Measurements from ENCODE around the gene CD59.

The CD59 gene

DNA sequence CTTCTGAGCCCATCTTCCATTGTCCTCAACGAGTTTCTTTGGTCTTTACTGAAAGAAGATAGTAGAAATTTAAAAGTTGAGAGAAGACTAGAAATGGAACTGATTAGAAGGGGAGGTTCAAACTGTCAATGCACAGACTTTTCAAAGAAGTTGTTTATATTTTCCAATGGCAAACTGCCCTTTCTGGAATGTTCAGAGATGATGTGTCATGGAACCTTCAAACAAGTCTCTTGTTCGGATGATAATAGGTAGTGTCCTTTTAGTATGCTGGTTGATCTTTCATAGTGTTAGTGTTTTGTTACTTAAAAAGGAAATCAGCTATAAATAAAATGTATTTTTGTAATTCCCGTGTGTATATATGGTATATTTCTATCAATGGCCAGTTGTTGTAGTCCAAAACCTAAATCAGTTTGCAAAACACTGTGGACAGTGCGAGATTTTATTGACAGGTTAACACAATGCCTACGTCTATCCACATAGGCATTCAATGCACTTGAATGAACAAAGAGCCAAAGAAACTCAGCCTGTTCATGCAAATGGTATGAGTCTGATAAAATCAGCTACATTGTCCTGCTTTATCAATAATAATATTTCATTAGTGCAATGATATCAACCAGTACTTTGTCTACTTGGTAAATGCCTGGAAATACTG lies 66.5 kb downstream of the CD59 start:
- no peak for TF ChIP-seq ZFX (IDR thresholded peaks at IDR 0.05)
- TF ChIP-seq, protein P1, sequence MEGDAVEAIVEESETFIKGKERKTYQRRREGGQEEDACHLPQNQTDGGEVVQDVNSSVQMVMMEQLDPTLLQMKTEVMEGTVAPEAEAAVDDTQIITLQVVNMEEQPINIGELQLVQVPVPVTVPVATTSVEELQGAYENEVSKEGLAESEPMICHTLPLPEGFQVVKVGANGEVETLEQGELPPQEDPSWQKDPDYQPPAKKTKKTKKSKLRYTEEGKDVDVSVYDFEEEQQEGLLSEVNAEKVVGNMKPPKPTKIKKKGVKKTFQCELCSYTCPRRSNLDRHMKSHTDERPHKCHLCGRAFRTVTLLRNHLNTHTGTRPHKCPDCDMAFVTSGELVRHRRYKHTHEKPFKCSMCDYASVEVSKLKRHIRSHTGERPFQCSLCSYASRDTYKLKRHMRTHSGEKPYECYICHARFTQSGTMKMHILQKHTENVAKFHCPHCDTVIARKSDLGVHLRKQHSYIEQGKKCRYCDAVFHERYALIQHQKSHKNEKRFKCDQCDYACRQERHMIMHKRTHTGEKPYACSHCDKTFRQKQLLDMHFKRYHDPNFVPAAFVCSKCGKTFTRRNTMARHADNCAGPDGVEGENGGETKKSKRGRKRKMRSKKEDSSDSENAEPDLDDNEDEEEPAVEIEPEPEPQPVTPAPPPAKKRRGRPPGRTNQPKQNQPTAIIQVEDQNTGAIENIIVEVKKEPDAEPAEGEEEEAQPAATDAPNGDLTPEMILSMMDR (conservative IDR thresholded peaks at IDR 0.05), result no peak
- H3K27ac ChIP-seq, result no peak overlapping the region

DNA sequence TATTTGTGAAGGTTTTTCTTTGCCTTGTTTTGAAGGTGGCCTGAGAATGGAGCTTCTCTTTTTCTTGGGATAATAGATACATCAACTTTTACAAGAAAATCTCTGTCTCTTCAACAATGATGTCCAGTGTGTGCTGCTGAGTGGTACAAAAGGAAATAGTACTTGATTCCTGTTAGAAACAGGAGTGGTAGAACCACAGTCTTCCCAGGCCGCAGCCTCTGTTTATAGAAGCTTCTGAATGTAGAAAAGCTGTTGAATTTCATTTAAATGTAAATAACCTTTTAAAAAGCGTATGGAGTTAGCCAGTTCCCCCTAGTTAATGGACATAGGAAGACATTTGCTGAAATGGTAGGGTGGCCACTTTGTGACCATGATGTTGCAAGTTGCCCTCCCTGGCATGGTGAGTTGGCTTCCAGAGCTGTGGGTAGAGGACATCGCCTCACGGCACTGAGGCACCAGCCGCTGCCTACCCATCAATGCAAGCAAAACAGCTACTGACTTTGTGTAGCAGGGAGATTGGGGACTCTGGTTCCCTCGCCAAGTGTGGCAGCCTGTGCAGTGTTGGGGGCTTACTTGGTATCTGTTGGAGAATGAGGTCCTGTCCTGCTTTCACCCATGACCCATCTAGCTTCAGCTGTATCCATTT lies 67.1 kb downstream of the CD59 start:
- no peak for TF ChIP-seq ZFX (IDR thresholded peaks at IDR 0.05)
- H3K27ac ChIP-seq, result no peak overlapping the region

DNA sequence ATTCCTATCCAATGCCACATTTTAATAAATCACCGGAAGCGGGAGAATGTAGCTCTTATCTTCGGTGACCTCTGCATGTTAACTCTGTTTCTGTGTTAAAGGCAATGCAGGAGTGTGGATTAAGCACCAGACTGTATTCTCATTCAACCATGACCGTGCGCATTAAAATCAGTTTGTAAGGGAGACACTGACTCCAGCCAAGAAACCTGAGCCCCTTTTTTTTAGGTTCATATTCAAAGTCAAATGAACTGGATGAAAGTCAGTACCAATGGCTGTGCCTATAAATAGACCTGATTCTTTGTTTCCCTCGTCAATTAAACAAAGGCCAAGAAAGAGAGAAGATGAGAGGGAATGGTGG lies 67.8 kb downstream of the CD59 start:
- H3K27ac ChIP-seq, result no peak overlapping the region

DNA sequence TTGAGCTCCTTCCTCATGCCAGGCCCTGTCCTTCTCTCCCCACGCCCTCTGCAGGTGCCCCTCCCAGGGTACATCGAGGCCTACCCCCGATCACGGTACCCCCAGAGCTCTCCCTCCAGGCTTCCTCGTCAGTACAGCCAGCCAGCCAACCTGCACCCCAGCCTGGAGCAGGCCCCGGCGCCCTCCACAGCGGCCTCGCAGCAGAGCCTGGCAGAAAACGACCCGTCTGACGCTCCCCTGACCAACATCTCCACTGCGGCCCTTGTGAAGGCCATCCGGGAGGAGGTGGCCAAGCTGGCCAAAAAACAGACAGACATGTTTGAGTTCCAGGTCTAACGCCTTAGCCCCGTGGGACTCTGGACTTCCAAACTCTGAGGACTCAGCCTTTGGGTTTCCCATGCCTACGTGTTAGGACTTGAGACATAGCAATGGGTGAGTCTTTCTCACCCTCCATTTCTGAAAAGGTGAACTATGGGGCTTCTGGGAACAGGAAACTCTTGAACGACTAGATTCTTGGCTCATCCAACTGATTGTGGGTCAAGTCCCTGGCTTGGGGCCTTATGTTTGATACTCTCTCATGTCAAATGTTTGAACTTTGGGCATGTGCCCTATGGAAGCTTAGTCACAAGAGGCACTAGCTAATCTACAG lies 68.3 kb downstream of the CD59 start:
- no peak overlapping the region for H3K27ac ChIP-seq
- TF ChIP-seq ZFX (IDR thresholded peaks at IDR 0.05), result no peak
- TF ChIP-seq, protein P1 (conservative IDR thresholded peaks at IDR 0.05), result no peak

More for the DNA sequence above, 67.8 kb downstream of the CD59 start:
- TF ChIP-seq ZFX (IDR thresholded peaks at IDR 0.05), result no peak
- TF ChIP-seq, protein P1 (conservative IDR thresholded peaks at IDR 0.05), result no peak

DNA sequence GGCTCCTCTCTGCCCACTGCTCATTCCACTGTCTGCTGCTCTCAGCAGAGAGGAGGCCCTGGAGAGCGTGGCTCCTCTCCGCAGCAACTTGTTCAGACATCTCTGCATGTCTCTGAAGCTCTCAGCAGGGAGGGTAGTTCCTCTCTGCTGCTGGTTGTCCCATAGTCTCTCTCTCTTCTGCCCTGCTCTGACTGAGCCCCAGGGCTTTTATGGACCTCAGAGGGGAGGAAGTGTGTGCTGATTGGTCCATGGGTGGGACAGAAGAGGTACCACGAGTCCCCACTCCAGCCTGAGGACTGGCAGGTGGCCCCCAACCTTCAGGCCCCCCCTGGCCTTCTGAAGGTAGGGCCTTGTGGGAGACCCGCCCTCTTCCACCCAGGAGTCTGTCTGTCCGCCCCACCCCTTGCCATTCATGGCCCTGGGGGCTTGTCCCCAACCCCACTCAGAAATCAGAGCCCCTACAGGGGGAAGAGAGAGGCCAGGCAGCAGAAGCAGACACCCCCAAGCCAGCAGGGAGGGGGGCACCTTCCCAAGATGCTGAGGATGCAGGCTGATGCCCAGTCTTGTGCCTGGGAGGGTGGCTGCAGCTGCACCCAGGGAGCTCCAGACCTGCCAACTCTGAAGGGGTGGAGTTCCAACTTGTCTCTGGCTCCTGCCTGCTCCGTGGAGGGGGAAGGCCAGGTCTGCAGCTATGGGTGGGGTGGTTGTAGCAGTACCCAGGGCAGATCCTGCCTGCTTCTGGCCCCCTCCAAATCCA lies 70.7 kb downstream of the CD59 start:
- no peak overlapping the region for H3K27ac ChIP-seq
- no peak for TF ChIP-seq ZFX (IDR thresholded peaks at IDR 0.05)
- TF ChIP-seq, protein P1 (conservative IDR thresholded peaks at IDR 0.05), result no peak

DNA sequence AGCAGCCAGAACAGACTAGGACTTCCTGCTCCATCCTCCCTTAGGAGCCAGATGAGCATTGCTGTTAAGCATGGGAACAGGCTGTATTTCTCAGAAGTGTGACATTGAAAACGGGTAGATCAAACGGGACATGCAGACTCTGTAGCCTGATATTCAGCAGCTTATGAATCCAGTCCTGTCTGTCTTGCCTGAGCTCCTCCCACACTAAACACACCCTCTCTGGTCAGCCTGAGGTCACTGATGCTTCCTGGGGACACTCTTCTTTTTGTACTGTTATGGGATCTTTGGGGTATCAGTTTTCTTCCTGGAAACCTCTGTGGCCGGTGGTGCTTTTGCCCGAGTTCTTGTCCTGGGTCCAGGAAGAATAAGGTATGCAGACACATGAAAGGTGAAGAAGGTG lies 71.4 kb downstream of the CD59 start:
- no peak overlapping the region for H3K27ac ChIP-seq
- TF ChIP-seq, protein P1 (conservative IDR thresholded peaks at IDR 0.05), result no peak
- no peak for TF ChIP-seq ZFX (IDR thresholded peaks at IDR 0.05)

DNA sequence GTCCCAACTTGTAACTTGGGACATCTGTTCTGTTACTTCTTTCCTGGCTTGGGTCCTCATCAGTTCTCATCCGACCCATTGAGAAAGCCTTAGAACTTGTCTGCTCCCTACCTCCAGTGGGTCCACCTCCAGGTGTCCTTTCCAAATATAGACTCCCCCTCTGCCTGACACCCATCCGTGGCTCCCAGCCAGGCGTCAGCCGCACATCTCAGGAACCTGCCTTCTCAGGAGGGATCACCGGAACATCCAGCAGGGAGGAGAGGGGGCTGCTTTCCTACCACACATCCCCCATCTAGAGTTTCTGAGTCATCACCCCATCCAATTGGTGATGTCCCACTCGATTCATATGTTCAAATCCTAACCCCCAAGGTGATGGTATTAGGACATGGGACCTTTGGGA lies 72.1 kb downstream of the CD59 start:
- TF ChIP-seq, protein P1 (conservative IDR thresholded peaks at IDR 0.05), result no peak
- no peak for TF ChIP-seq ZFX (IDR thresholded peaks at IDR 0.05)
- no peak overlapping the region for H3K27ac ChIP-seq
